ENCODE measurements around the gene MID2. TPM values are rescaled to one million over a fixed set of nuclear protein-coding genes. Genes with fewer than 3 reads are reported as not detected.

MID2 gene
- polyA plus RNA-seq, 4 donors, result 0.67 to 6.9 (median 1.6) TPM

DNA sequence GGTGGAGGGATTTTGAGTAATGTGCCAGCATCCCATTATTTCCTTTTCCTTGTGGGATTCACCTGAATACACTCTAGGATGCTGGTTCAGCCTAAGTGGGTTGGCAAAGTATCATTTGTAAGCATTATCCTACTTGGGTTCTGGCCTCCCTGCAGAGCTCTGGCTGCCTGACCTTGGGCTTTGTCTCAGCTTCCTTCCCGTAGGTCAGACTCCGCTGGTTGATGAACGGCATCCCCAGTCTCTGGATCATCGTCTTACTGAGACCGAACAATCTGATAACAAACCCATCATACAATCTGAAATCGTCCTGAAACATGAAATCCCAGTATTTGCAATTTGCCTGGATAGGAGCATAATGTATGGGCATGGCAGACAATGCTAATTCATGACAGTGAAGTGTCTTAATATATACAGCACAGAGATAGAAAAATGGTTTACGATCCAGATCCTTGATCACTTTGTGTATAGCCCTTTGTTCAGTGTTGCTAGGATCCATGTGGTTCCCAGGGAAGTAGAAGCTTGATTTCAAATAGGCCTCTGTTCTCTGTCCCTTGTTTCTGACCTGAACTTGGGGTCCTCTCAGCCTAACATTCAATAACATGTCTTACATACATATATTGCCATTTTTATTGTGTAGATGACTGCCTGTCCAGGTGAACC is 5.5 kb downstream of the MID2 start:
- Histone ChIP-seq H3K36me3 (ENCODE audit: control insufficient read depth in 3 of 3, insufficient read depth in 2 of 3, low read depth in 1 of 3, low read length in 3 of 3) (no peaks in the 10 kb centered on the region), H3K9me3 (ENCODE audit: control insufficient read depth in 2 of 2, insufficient read depth in 1 of 2, low read depth in 1 of 2, low read length in 1 of 2) (no peaks in the 10 kb centered on the region), H3K4me1 (ENCODE audit: control insufficient read depth in 3 of 3, insufficient read depth in 2 of 3, low read depth in 1 of 3, low read length in 2 of 3) (peaks cover 0 to 3% (median 0%) of the 10 kb centered on the region in 3 donors), H3K27ac (ENCODE audit: low read depth in 1 of 3, low read length in 2 of 3) (no peak overlapping the region), H3K4me3 (ENCODE audit: low read depth in 1 of 3, low read length in 3 of 3) (no peak overlapping the region), H3K27me3 (ENCODE audit: control insufficient read depth in 3 of 3, insufficient read depth in 3 of 3, low read length in 3 of 3) (peaks cover 0 to 1% (median 0%) of the 10 kb centered on the region in 3 donors)
- FAIRE-seq (no peak), DNase-seq (no peak)
- WGBS, 3 donors, result 81 to 86% (median 83%) methylated on average over 7 of the region's 7 CpGs

DNA sequence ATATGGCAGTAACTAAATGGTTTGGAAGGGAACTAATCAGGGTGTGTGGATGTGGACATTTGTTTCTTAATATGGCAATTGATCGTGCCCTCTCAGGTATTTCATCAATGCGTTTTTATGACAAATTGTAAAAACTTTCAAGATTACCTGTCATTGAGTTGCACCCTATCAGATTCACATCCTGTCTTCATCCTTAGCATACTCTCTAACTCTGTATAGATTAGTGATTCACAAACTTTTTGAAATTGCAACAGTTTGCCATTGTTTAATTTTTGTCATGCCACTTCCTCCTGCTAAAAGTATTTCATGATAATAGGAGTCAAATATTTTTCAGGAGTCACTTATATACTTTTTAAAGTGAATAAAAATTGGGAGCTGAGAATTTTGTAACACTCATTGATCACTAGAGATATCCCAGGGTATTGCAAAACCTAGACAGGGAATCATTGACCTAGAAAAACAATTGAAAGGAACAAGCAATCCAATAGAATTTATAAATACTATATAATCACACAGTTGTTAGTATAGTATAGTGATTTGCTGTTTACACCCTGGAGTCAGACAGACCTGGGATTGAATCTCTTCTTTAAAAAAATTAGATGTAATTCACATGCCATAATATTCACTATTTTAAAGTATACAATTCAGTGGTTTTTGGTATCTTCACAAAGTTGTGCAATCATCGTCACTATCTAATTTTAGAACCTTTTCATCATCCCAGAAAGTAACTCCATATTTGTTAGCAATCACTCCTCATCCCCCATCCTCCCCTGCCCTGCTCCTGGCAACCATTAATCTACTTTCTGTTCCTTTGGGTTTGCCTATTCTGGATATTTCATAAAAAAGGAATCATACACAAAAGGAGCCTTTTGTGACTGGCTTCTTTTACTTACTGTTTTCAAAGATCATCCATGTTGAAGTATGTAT is 8.9 kb downstream of the MID2 start:
- H3K4me1 ChIP-seq (ENCODE audit: control insufficient read depth in 3 of 3, insufficient read depth in 2 of 3, low read depth in 1 of 3, low read length in 2 of 3), result no peaks in the 10 kb centered on the region
- H3K27me3 ChIP-seq (ENCODE audit: control insufficient read depth in 3 of 3, insufficient read depth in 3 of 3, low read length in 3 of 3), result no peaks in the 10 kb centered on the region
- H3K4me3 ChIP-seq (ENCODE audit: low read depth in 1 of 3, low read length in 3 of 3), result no peak overlapping the region
- FAIRE-seq (no peak), DNase-seq (no peak)
- H3K36me3 ChIP-seq (ENCODE audit: control insufficient read depth in 3 of 3, insufficient read depth in 2 of 3, low read depth in 1 of 3, low read length in 3 of 3), result no peaks in the 10 kb centered on the region
- H3K9me3 ChIP-seq (ENCODE audit: control insufficient read depth in 2 of 2, insufficient read depth in 1 of 2, low read depth in 1 of 2, low read length in 1 of 2), result no peaks in the 10 kb centered on the region
- no peak overlapping the region for H3K27ac ChIP-seq (ENCODE audit: low read depth in 1 of 3, low read length in 2 of 3)
- 80 to 94% (median 80%) methylated on average over 3 of the region's 3 CpGs for WGBS, 3 donors

DNA sequence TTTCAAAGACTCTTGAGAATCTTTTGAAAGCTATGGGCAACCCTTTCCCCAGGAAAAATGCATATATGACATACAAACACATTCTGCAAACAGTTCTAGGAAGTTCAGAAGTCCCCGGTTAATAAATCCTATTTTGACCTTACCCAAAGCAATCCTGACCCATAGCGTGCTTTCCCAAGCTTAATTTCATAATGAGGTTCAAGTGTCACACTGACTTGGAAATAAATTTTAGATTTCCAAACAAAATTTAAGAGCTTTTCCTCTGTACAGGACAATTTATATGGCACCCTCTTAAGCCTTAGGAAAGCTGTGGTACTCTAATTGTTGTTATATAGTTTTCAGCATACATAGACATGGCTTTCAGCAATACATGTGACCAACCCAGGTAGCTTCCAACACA is 11.3 kb downstream of the MID2 start:
- WGBS, 3 donors, result 75 to 89% (median 78%) methylated on average over 2 of the region's 2 CpGs
- H3K4me1 ChIP-seq (ENCODE audit: control insufficient read depth in 3 of 3, insufficient read depth in 2 of 3, low read depth in 1 of 3, low read length in 2 of 3), result no peaks in the 10 kb centered on the region
- H3K36me3 ChIP-seq (ENCODE audit: control insufficient read depth in 3 of 3, insufficient read depth in 2 of 3, low read depth in 1 of 3, low read length in 3 of 3), result peaks cover 0 to 7% (median 0%) of the 10 kb centered on the region in 3 donors
- no peak overlapping the region for H3K27ac ChIP-seq (ENCODE audit: low read depth in 1 of 3, low read length in 2 of 3)
- H3K27me3 ChIP-seq (ENCODE audit: control insufficient read depth in 3 of 3, insufficient read depth in 3 of 3, low read length in 3 of 3), result no peaks in the 10 kb centered on the region
- DNase-seq (no peak), FAIRE-seq (no peak)
- H3K4me3 ChIP-seq (ENCODE audit: low read depth in 1 of 3, low read length in 3 of 3), result no peak overlapping the region
- no peaks in the 10 kb centered on the region for H3K9me3 ChIP-seq (ENCODE audit: control insufficient read depth in 2 of 2, insufficient read depth in 1 of 2, low read depth in 1 of 2, low read length in 1 of 2)

DNA sequence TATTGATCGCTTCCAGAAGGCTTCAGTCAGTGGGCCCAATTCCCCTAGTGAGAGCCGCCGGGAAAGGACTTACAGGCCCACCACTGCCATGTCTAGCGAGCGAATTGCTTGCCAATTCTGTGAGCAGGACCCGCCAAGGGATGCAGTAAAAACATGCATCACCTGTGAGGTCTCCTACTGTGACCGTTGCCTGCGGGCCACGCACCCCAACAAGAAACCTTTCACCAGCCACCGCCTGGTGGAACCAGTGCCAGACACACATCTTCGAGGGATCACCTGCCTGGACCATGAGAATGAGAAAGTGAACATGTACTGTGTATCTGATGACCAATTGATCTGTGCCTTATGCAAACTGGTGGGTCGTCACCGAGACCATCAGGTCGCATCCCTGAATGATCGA is 15.3 kb downstream of the MID2 start:
- Histone ChIP-seq H3K9me3 (ENCODE audit: control insufficient read depth in 2 of 2, insufficient read depth in 1 of 2, low read depth in 1 of 2, low read length in 1 of 2) (no peaks in the 10 kb centered on the region), H3K36me3 (ENCODE audit: control insufficient read depth in 3 of 3, insufficient read depth in 2 of 3, low read depth in 1 of 3, low read length in 3 of 3) (peaks cover 0 to 7% (median 0%) of the 10 kb centered on the region in 3 donors), H3K4me3 (ENCODE audit: low read depth in 1 of 3, low read length in 3 of 3) (no peak overlapping the region), H3K27me3 (ENCODE audit: control insufficient read depth in 3 of 3, insufficient read depth in 3 of 3, low read length in 3 of 3) (no peaks in the 10 kb centered on the region), H3K4me1 (ENCODE audit: control insufficient read depth in 3 of 3, insufficient read depth in 2 of 3, low read depth in 1 of 3, low read length in 2 of 3) (no peaks in the 10 kb centered on the region), H3K27ac (ENCODE audit: low read depth in 1 of 3, low read length in 2 of 3) (no peak overlapping the region)
- 86 to 96% (median 93%) methylated on average over 15 of the region's 15 CpGs for WGBS, 3 donors
- DNase-seq (no peak), FAIRE-seq (no peak)

DNA sequence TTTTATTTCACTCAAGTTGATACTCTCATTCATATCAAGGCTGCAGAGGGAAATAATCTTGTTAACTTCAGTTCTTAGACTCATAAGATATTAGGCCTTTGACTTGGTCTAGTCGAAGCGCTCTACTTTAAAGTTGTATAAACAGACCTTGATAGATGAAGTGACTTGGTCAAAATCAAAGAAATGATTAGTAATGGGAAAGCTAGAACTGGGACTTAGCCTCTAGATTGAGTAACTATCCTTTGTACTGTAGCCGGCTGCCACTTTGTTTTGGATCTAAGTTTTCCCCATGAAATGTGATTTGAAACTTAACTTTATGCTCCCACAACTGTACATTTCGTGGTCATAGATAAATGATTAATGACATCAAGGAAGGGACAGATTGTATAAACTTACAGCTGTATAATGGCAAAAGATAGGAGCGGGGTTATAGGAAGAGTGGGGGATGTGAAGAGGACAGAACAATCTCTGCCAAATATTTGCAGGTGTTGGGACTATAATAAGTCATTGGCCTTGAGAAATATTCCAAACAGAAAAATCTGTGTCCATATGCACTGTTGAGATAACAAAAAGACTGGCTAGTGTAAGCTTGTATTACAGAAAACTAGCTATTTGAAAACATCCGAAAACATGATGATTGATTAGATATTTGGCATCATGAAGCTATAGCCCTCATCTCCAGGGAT is 17.2 kb downstream of the MID2 start:
- H3K27ac ChIP-seq (ENCODE audit: low read depth in 1 of 3, low read length in 2 of 3), result no peak overlapping the region
- no peaks in the 10 kb centered on the region for H3K9me3 ChIP-seq (ENCODE audit: control insufficient read depth in 2 of 2, insufficient read depth in 1 of 2, low read depth in 1 of 2, low read length in 1 of 2)
- no peak for DNase-seq
- peaks cover 0 to 7% (median 0%) of the 10 kb centered on the region in 3 donors for H3K36me3 ChIP-seq (ENCODE audit: control insufficient read depth in 3 of 3, insufficient read depth in 2 of 3, low read depth in 1 of 3, low read length in 3 of 3)
- no peaks in the 10 kb centered on the region for H3K4me1 ChIP-seq (ENCODE audit: control insufficient read depth in 3 of 3, insufficient read depth in 2 of 3, low read depth in 1 of 3, low read length in 2 of 3)
- FAIRE-seq, result no peak
- WGBS, 3 donors, result 58 to 69% (median 68%) methylated on average over 6 of the region's 6 CpGs
- no peak overlapping the region for H3K4me3 ChIP-seq (ENCODE audit: low read depth in 1 of 3, low read length in 3 of 3)
- no peaks in the 10 kb centered on the region for H3K27me3 ChIP-seq (ENCODE audit: control insufficient read depth in 3 of 3, insufficient read depth in 3 of 3, low read length in 3 of 3)

DNA sequence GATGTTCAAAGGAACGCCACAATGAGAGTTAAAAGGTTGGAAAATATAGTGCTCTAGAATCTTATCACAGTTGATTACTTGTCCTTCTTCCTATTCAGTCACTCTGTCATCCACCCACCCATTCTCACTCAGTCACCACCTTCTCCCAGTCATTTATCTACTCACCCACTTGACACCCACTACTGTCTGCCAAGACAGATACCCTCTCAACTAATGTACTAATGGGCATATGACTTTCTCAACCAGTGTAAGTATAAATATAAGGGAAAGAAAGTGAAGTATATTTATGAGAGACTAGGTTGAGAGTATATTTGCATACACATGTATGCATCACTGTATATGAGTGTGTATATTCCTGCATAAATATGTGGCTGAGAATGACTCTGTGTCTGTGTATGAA is 20.0 kb downstream of the MID2 start:
- no peaks in the 10 kb centered on the region for H3K9me3 ChIP-seq (ENCODE audit: control insufficient read depth in 2 of 2, insufficient read depth in 1 of 2, low read depth in 1 of 2, low read length in 1 of 2)
- FAIRE-seq, result no peak
- peaks cover 0 to 3% (median 0%) of the 10 kb centered on the region in 3 donors for H3K27me3 ChIP-seq (ENCODE audit: control insufficient read depth in 3 of 3, insufficient read depth in 3 of 3, low read length in 3 of 3)
- peaks cover 0 to 6% (median 0%) of the 10 kb centered on the region in 3 donors for H3K36me3 ChIP-seq (ENCODE audit: control insufficient read depth in 3 of 3, insufficient read depth in 2 of 3, low read depth in 1 of 3, low read length in 3 of 3)
- no peaks in the 10 kb centered on the region for H3K4me1 ChIP-seq (ENCODE audit: control insufficient read depth in 3 of 3, insufficient read depth in 2 of 3, low read depth in 1 of 3, low read length in 2 of 3)
- H3K27ac ChIP-seq (ENCODE audit: low read depth in 1 of 3, low read length in 2 of 3), result no peak overlapping the region
- WGBS, 3 donors, result 6 to 50% (median 29%) methylated on average over 1 of the region's 1 CpG
- peak in 1 of 2 donors; percentile 3 for DNase-seq
- H3K4me3 ChIP-seq (ENCODE audit: low read depth in 1 of 3, low read length in 3 of 3), result no peak overlapping the region

DNA sequence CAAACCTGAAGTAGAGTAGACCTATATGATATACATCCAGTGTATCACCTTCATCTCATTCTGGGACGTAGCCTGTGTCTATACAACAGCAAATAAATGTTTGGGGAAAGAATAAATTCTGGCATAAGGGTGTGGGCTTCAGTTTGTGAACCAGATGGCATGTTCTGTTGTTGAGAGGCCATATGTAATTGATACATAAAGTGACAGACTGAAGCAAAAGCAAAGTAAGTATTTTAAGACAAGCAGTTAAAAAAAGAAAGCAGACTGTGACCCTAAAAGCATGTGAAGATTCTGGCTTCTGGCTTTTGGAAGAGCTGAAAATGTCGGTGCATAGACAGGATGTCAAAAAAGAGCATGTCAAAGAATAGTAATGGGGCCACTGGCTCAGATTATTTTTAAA is 22.9 kb downstream of the MID2 start:
- H3K27me3 ChIP-seq (ENCODE audit: control insufficient read depth in 3 of 3, insufficient read depth in 3 of 3, low read length in 3 of 3), result peaks cover 0 to 3% (median 0%) of the 10 kb centered on the region in 3 donors
- no peak overlapping the region for H3K4me3 ChIP-seq (ENCODE audit: low read depth in 1 of 3, low read length in 3 of 3)
- 45 to 83% (median 72%) methylated on average over 2 of the region's 2 CpGs for WGBS, 3 donors
- H3K36me3 ChIP-seq (ENCODE audit: control insufficient read depth in 3 of 3, insufficient read depth in 2 of 3, low read depth in 1 of 3, low read length in 3 of 3), result no peaks in the 10 kb centered on the region
- no peaks in the 10 kb centered on the region for H3K4me1 ChIP-seq (ENCODE audit: control insufficient read depth in 3 of 3, insufficient read depth in 2 of 3, low read depth in 1 of 3, low read length in 2 of 3)
- H3K27ac ChIP-seq (ENCODE audit: low read depth in 1 of 3, low read length in 2 of 3), result no peak overlapping the region
- no peaks in the 10 kb centered on the region for H3K9me3 ChIP-seq (ENCODE audit: control insufficient read depth in 2 of 2, insufficient read depth in 1 of 2, low read depth in 1 of 2, low read length in 1 of 2)
- DNase-seq (no peak), FAIRE-seq (no peak)

DNA sequence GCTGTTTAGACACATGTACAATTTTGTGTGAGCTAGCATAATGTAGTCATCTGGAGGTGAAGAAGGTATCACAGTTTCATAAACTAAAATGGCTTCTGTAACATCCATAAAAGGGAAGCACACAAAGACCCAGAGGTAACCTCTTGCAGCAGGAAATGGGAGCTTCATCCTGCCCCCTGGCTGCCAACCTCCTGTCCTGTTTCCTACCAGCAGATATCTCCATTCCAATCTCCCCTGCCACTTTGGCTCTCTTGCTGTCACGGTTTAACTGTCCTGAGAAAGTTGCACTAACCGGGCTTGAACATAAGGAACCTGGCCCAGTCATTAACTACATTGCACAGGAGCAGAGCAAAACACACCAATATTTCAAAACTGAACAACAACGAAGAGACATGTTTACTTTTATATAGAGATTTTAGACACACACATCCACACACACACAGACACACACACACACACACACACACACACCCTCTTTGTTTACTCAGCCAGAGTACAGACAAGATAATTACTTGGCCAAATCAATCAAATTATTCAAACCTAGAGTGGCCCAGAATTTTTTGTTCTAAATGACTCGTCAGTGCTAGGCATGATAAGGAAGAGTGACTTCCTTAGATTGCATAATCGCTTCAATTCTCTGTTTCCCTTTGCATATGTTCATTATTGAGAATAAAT is 24.2 kb downstream of the MID2 start:
- Histone ChIP-seq H3K9me3 (ENCODE audit: control insufficient read depth in 2 of 2, insufficient read depth in 1 of 2, low read depth in 1 of 2, low read length in 1 of 2) (no peaks in the 10 kb centered on the region), H3K27me3 (ENCODE audit: control insufficient read depth in 3 of 3, insufficient read depth in 3 of 3, low read length in 3 of 3) (peaks cover 0 to 3% (median 0%) of the 10 kb centered on the region in 3 donors), H3K36me3 (ENCODE audit: control insufficient read depth in 3 of 3, insufficient read depth in 2 of 3, low read depth in 1 of 3, low read length in 3 of 3) (no peaks in the 10 kb centered on the region), H3K4me3 (ENCODE audit: low read depth in 1 of 3, low read length in 3 of 3) (no peak overlapping the region), H3K4me1 (ENCODE audit: control insufficient read depth in 3 of 3, insufficient read depth in 2 of 3, low read depth in 1 of 3, low read length in 2 of 3) (no peaks in the 10 kb centered on the region), H3K27ac (ENCODE audit: low read depth in 1 of 3, low read length in 2 of 3) (no peak overlapping the region)
- DNase-seq (no peak), FAIRE-seq (no peak)
- 49 to 63% (median 49%) methylated on average over 5 of the region's 5 CpGs for WGBS, 3 donors

All from small intestine (tissue), 7 donors.